Stomach (tissue), 9 donors: ENCODE results near the gene COL4A2. TPM values are rescaled to one million over a fixed set of nuclear protein-coding genes. Genes with fewer than 3 reads are reported as not detected.

Experiments used
- DNase-seq, 2 donors: peaks; one replicate each; pipeline versions ENCODE4 v3.0.0 to v3.0.0-alpha.2; 2013 to 2019
- H3K27ac ChIP-seq, 5 donors: fragments of 200-600 bp in 4 of 5; sonication (generic) in 4 of 5; one replicate each; pipeline ENCODE4 v1.5.1; 2013 to 2019; ENCODE audit warnings: mild to moderate bottlenecking in 1 of 5, moderate library complexity in 1 of 5
- H3K27me3 ChIP-seq, 3 donors: fragments of 200-600 bp; sonication (generic); one replicate each; pipeline ENCODE4 v1.5.1; 2017 to 2019; ENCODE audit warnings: mixed run types in 1 of 3
- H3K36me3 ChIP-seq, 4 donors: fragments of 200-600 bp; sonication (generic); 1 replicate in 3 of 4; 2 replicates in 1 of 4; pipeline ENCODE4 v1.5.1; 2016 to 2019
- H3K4me1 ChIP-seq, 4 donors: fragments of 200-600 bp; sonication (generic); one replicate each; pipeline ENCODE4 v1.5.1; 2016 to 2019
- H3K4me3 ChIP-seq, 4 donors: fragments of 200-600 bp; sonication (generic) in 3 of 4; one replicate each; pipeline ENCODE4 v1.5.1; 2016 to 2019; ENCODE audit warnings: mild to moderate bottlenecking in 1 of 4
- H3K9me3 ChIP-seq, 4 donors: fragments of 200-600 bp; sonication (generic); one replicate each; pipeline ENCODE4 v1.5.1; 2016 to 2019
- EP300 ChIP-seq: sonication (generic); formaldehyde crosslinking; IDR thresholded peaks from one replicate; pipeline ENCODE4 v1.6.1; 2017; ENCODE audit warnings: antibody characterized with exemption
- POLR2A ChIP-seq, 4 donors: fragments of 450-650 bp; IDR thresholded peaks; one replicate each; pipeline ENCODE4 v1.6.1; 2016; ENCODE audit warnings: antibody characterized with exemption in 4 of 4, control low read depth in 2 of 4, mild to moderate bottlenecking in 1 of 4, moderate library complexity in 1 of 4
- POLR2AphosphoS5 ChIP-seq, 3 donors: sonication (generic); formaldehyde crosslinking; IDR thresholded peaks; one replicate each; pipeline ENCODE4 v1.6.1; 2016; ENCODE audit warnings: antibody characterized with exemption in 3 of 3
- WGBS, 5 donors: extraction: QIAGEN DNeasy Blood & Tissue Kit in 3 of 5; methylation state at CpG; one replicate each; pipeline versions ENCODE4 v1.1.5 to v1.1.7; 2013 to 2018; 5-methylcytosine and 5-hydroxymethylcytosine counted together
- intact Hi-C: fragments of 100-400 bp; cut with DNase I; formaldehyde crosslinking; loops from one replicate; pipeline ENCODE4 v1.15.1; 2023; ENCODE audit warnings: low total_unique reads
- polyA plus RNA-seq, 3 donors: library from polyadenylated mRNA; stranded (reverse); fragments of 200-250 nt; gene quantifications; one replicate each; pipeline ENCODE4 v1.2.3, GENCODE V29; 2013
- total RNA-seq, 5 donors: library from RNA; depleted of rRNA; stranded (reverse); fragments of >200 nt; gene quantifications; one replicate each; pipeline versions ENCODE4 v1.1.0 to v1.2.3, GENCODE V29; 2014 to 2016
- TF ChIP-seq, protein P1 (sequence below), 7 experiments: fragments of 450-650 bp in 4 of 7; fragments of 200-600 bp in 3 of 7; sonication (generic) in 3 of 7; IDR thresholded peaks; one replicate each; pipeline ENCODE4 v1.5.1; 2016 to 2019; ENCODE audit warnings: antibody characterized with exemption in 7 of 7, control low read depth in 2 of 7, mild to moderate bottlenecking in 1 of 7
- donor health status: healthy with polysubstance abuse.
- donor health status: Bipolar disorder and iron deficiency.
- donor health status: healthy.

Gene COL4A2
- total and polyA plus RNA-seq, 8 donors: 24.0 to 531 (median 214) TPM

DNA sequence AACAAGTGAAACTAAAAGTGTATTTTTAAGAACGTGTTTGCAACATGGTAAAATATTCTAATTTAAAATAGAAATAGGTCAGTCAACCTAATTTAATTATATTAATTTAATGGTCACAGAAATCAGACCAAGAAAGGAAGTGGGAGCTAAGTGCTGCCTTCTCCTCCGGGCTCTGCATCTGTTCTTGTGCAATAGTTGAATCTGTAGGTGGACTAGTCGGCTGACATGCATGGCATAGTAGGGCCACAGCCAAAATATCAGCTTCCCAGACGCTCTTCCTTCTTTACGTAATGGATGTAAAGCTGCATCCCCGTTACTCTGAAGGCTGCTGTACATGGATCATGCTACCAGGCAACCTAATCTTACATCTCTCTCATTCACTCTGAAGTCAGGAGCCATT lies 47.4 kb upstream of the COL4A2 start:
- intact Hi-C loops: no loop called here
- Histone ChIP-seq H3K27ac (peak overlapping the region in 4 of 5 donors; percentile 58 to 68 (median 62)), H3K9me3 (no peaks in the 10 kb centered on the region), H3K27me3 (peaks cover 0 to 9% (median 0%) of the 10 kb centered on the region in 3 donors), H3K4me1 (peaks cover 6 to 64% (median 36%) of the 10 kb centered on the region in 4 donors), H3K4me3 (no peak overlapping the region), H3K36me3 (no peaks in the 10 kb centered on the region)
- DNase-seq: no peak
- TF ChIP-seq, protein P1, sequence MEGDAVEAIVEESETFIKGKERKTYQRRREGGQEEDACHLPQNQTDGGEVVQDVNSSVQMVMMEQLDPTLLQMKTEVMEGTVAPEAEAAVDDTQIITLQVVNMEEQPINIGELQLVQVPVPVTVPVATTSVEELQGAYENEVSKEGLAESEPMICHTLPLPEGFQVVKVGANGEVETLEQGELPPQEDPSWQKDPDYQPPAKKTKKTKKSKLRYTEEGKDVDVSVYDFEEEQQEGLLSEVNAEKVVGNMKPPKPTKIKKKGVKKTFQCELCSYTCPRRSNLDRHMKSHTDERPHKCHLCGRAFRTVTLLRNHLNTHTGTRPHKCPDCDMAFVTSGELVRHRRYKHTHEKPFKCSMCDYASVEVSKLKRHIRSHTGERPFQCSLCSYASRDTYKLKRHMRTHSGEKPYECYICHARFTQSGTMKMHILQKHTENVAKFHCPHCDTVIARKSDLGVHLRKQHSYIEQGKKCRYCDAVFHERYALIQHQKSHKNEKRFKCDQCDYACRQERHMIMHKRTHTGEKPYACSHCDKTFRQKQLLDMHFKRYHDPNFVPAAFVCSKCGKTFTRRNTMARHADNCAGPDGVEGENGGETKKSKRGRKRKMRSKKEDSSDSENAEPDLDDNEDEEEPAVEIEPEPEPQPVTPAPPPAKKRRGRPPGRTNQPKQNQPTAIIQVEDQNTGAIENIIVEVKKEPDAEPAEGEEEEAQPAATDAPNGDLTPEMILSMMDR (IDR thresholded peaks at IDR 0.05): no peak
- TF ChIP-seq POLR2AphosphoS5 (IDR thresholded peaks at IDR 0.05): no peak
- TF ChIP-seq POLR2A (IDR thresholded peaks at IDR 0.05): no peak
- TF ChIP-seq EP300: no peak
- 53 to 78% (median 74%) methylated on average over 6 of the region's 6 CpGs for WGBS, 5 donors

DNA sequence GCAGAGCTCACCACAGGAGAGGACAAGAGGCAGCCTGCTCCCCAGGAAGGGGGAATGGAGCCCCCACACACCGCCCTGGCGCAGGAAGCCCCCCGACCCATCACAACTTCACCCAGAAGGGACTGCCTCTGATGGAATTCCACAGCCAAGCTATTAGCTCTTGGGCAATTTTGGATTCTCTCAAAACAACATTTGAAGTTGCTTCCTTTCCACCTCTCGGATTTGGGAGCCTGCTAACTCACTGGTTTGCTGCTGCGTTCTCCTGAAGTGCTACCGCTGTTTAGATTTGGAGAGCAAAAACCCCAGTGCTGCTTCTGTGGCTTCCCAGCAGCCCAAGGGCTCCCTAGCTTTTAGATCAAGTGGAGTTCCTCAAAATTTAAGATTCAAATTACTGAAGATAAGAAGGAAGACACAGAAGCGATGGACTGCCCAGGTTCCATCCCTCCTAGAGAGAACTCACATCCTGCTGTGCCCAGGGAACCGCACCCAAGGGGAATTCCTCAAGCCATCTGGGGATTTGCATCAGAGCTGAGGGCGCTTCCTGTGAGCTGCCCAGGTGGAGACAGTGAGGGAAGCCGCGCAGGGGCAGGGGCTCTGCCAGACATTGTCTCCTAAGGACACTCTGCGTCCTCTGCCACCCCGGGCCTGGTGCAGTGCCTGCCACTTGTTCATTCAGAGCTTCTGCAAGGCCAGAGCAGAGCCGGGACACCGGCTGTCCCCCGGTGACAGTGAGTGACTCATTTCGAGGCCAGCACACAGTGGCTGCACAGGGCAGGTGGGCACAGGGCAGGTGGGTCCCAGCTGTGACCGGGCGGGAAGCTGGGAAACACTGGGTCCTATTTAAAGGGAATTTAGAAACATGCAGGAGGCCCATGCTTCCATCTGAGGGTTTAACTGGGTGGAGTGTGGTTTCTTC lies 45.7 kb upstream of the COL4A2 start:
- H3K9me3 ChIP-seq: no peaks in the 10 kb centered on the region
- H3K27ac ChIP-seq: peak overlapping the region in 4 of 5 donors; percentile 55 to 73 (median 66)
- peaks cover 0 to 9% (median 0%) of the 10 kb centered on the region in 3 donors for H3K27me3 ChIP-seq
- WGBS, 5 donors: 77 to 87% (median 86%) methylated on average over 15 to 19 of the region's 19 CpGs
- H3K4me3 ChIP-seq: no peak overlapping the region
- TF ChIP-seq, protein P1 (IDR thresholded peaks at IDR 0.05): no peak
- no peak for TF ChIP-seq EP300
- TF ChIP-seq POLR2AphosphoS5 (IDR thresholded peaks at IDR 0.05): no peak
- TF ChIP-seq POLR2A (IDR thresholded peaks at IDR 0.05): no peak
- no peak for DNase-seq
- H3K4me1 ChIP-seq: peaks cover 8 to 77% (median 42%) of the 10 kb centered on the region in 4 donors
- H3K36me3 ChIP-seq: no peaks in the 10 kb centered on the region
- intact Hi-C loops: no loop called here

GRCh38 chr13:110262082-110262436 lies 45.0 kb upstream of the COL4A2 start:
- Histone ChIP-seq H3K9me3 (no peaks in the 10 kb centered on the region), H3K4me3 (no peak overlapping the region), H3K4me1 (peaks cover 8 to 77% (median 42%) of the 10 kb centered on the region in 4 donors), H3K27me3 (peaks cover 0 to 12% (median 0%) of the 10 kb centered on the region in 3 donors), H3K36me3 (no peaks in the 10 kb centered on the region), H3K27ac (peak overlapping the region in 4 of 5 donors; percentile 55 to 73 (median 66))
- intact Hi-C loops: no loop called here
- TF ChIP-seq POLR2AphosphoS5 (IDR thresholded peaks at IDR 0.05) (no peak), EP300 (no peak), POLR2A (IDR thresholded peaks at IDR 0.05) (no peak)
- TF ChIP-seq, protein P1 (IDR thresholded peaks at IDR 0.05): no peak
- DNase-seq: no peak
- WGBS, 5 donors: 68 to 83% (median 76%) methylated on average over 11 of the region's 11 CpGs

GRCh38 chr13:110262508-110263291 lies 44.4 kb upstream of the COL4A2 start:
- no peak overlapping the region for H3K4me3 ChIP-seq

More at GRCh38 chr13:110262508-110263291, 44.4 kb upstream of the COL4A2 start:
- Histone ChIP-seq H3K4me1 (peaks cover 8 to 77% (median 44%) of the 10 kb centered on the region in 4 donors), H3K36me3 (no peaks in the 10 kb centered on the region), H3K27ac (peak overlapping the region in 4 of 5 donors; percentile 55 to 73 (median 66)), H3K27me3 (peaks cover 0 to 13% (median 0%) of the 10 kb centered on the region in 3 donors), H3K9me3 (no peaks in the 10 kb centered on the region)
- TF ChIP-seq POLR2AphosphoS5 (IDR thresholded peaks at IDR 0.05) (no peak), EP300 (no peak), POLR2A (IDR thresholded peaks at IDR 0.05) (no peak)
- TF ChIP-seq, protein P1 (IDR thresholded peaks at IDR 0.05): no peak
- WGBS, 5 donors: 28 to 44% (median 37%) methylated on average over 10 to 11 of the region's 11 CpGs
- no peak for DNase-seq
- intact Hi-C loops: no loop called here
